NCI-H2107 (cell line): Measurements from ENCODE around the gene POLD4.
"Not testable (repeated sequence)": the region's sequence is repeated elsewhere in the genome, so short reads cannot be mapped to it uniquely, and the experiment has no call there.

Experiments
- DNase-seq: peaks from one replicate; lab custom pipeline; 2025; lab: John Stamatoyannopoulos, UW

Gene POLD4

GRCh38 chr11:67353317-67354074 is at the start of gene POLD4:
POLD4 (minus strand) TSS chr11:67353546; CDS start chr11:67353399, 147 bp downstream.
- DNase-seq, result peak; percentile 76

DNA sequence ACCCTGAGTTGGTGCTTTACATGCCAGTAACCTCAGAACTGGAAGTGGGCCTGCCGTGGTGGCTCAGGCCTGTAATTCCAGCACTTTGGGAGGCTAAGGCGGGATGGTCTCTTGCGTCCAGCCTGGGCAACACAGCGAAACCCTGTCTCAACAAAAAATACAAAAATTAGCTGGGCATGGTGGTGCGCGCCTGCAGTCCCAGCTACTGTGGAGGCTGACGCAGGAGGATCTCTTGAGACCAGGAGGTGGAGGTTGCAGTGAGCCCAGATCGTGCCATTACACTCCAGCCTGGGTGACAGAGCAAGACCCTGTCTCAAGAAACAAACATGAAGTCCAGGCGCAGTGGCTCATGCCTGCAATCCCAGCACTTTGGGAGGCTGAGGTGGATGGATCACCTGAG is 49.7 kb upstream of the POLD4 start:
- DNase-seq, result not testable (repeated sequence)

DNA sequence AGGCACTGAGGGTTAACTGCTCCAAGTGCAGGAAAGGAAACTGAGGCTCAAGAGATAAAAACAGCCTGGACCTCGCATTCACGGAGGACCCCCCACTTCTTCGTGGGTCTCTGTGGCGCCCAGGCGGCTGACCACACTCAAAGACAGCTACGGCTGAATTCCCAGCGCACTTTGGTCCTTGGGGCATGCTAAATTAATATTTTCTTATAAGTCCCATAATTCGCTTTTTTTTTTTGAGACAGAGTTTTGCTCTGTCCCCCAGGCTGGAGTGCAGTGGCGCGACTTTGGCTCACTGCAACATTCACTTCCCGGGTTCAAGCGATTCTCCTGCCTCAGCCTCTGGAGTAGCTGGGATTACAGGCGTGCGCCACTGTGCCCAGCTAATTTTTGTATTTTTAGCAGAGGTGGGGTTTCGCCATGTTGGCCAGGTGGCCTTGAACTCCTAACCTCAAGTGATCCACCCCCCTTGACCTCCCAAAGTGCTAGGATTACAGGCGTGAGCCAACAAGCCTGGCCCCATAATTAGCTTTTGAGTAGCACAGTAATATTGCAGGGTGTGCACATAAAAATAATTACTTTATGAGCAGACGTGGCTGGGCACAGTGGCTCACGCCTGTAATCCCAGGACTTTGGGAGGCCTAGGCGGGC is 49.0 kb upstream of the POLD4 start:
- DNase-seq, result not testable (repeated sequence)

GRCh38 chr11:67401495-67402191 is 48.3 kb upstream of the POLD4 start, which contains the start of gene PPP1CA:
PPP1CA (minus strand) TSS chr11:67401858; CDS start chr11:67401782, 76 bp downstream.
- peak; percentile 92 for DNase-seq

DNA sequence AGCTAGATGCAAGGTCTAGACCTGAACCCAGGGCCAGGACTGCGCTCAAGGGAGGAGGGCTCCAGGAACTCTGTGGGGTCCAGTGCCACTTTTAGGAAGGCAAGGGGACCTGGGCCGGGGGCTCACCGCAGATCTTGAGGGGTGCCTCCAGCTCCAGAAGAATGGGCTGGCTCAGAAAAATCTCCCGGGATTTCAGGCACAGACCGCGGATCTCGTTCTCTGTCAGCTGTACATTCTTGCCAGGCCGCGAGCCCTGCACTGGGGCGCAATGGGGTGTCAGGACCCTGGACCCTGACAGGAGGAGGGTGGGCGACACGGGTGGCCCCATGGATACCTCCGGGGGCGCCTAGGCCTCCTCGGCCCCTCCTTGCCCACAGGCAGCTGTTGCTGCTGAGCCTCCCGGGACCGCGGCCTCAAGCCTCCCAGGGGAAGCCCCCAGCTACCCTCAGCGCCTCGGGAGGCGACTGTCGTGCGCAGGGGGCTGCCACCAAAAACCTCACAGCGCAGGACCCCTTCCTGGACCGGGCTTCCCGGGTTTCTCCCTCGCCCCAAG is 47.7 kb upstream of the POLD4 start:
- DNase-seq, result no peak

DNA sequence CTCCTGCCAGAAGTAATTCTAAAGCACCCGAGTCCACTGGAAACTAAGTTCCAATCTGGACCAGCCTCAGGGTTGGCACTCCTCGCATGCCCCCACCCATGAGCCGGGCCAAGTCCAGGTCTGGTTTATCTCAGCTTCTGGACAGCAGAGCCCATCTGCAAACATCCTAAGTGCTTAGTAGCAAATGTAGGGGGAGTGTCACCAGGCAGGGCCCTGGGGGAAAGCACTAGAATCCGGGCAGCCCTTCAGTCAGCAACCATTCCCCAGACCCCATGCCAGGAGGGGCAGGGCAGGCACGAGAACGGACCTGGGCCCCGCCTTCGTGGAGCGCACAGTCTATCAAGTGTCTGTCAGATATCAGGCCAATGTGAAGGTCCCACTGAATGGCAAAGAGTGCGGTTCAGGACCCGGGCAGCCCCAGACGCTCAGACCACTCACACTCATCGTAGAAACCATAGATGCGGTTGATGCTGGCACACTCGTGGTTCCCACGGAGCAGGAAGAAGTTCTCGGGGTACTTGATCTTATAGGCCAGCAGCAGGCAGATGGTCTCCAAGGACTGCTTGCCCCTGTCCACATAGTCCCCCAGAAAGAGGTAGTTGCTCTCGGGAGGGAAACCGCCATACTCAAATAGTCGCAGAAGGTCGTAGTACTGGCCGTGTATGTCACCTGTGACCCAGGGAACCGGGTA is 47.0 kb upstream of the POLD4 start:
- no peak for DNase-seq

- DNase-seq, result no peak
These were observed 45.6 kb upstream of the POLD4 start for GRCh38 chr11:67398661-67399563.

DNA sequence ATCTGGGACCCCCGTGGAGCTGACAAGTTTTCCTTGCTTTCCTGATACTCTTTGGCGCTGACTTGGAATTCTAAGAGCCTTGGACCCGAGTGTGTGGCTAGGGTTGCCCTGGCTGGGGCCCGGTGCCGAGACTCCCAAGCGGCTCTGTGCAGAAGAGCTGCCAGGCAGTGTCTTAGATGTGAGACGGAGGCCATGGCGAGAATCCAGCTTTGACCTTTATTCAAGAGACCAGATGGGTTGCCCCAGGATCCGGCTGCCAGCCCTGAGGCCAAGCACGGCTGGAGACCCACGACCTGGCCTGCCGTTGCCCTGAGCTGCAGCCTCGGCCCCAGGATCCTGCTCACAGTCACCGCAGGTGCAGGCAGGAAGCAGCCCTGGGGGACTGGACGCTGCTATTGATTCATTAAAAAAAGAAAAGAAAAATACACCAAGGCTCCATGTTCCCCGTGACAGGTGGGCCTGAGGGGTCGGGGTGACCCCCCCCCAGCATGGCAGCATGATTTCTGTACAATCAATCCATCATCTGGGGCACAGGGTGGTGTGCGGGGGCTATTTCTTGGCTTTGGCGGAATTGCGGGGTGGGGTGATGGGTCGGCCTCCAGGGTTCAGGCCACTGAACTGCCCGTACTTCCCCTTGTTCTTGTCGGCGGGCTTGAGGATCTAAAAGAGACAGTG is 44.8 kb upstream of the POLD4 start:
- DNase-seq, result no peak

DNA sequence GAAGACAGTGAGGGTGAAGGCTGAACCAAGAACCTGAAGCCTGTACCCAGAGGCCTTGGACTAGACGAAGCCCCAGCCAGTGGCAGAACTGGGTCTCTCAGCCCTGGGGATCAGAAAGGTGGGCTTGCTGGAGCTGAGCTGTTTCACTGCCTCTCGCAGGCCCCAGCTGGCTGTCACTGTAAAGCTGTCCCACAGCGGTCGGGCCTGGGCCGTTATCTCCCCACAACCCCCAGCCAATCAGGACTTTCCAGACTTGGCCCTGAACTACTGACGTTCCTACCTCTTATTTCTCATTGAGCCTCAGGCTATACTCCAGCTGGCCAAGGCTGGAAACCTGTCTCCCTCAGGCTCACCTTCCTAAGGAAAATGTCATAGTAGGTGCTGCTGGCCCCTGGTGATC is 44.2 kb upstream of the POLD4 start:
- no peak for DNase-seq

GRCh38 chr11:67396587-67397389 is 43.4 kb upstream of the POLD4 start:
- no peak for DNase-seq

- no peak for DNase-seq
These were observed 42.9 kb upstream of the POLD4 start for GRCh38 chr11:67396259-67396581.

- no peak for DNase-seq
These were observed 42.4 kb upstream of the POLD4 start for GRCh38 chr11:67395555-67396258.

DNA sequence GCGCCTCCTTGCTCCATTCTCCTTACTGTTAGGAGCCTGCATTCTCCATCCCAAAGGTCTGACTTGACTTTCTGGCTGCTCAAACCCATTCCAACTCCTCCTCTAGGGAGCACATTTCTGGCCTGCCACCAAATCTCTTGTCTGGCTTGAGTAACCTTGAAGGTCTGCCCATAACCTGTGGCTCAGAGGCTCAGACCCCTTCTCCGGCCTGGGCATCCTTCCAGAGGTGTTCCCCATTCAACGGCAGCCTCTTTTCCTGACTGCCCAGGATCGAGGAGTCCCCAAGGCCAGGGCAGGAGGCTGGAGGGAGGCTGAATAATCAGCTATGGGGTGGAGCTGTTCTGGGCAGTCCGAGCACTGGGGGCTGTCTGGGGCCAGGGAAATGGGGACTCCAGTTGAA is 40.6 kb upstream of the POLD4 start:
- DNase-seq, result no peak

- no peak for DNase-seq
These were observed 40.1 kb upstream of the POLD4 start for GRCh38 chr11:67393437-67393836.

DNA sequence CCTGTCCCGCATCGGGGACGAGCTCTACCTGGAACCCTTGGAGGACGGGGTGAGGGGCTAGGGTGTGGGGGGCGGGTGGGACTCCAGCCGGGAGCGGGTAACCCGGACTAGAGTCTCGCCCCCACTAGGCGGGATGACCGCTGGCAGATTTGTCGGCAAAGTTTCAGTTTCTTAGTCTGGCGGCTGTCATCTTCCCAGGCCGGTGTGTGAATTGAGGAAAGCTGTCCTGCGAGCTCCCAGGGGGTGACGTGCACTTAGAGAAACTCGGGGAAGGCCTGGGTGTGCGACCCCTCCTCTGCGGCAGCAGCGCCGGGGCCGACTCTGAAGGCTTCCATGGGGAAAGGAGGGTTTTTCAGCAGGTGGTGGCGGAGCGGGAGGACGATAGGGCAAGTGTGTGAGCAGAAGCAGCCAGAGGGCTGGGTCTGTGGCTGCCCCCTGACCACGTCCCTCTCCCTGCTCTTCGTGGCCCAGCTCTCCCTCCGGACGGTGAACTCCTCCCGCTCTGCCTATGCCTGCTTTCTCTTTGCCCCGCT is 38.9 kb upstream of the POLD4 start:
- no peak for DNase-seq

GRCh38 chr11:67391304-67392182 is 38.2 kb upstream of the POLD4 start, which contains the start of gene RAD9A:
RAD9A (plus strand) TSS chr11:67391986; CDS start chr11:67392045, 59 bp downstream.
- DNase-seq, result peak; percentile 88

- DNase-seq, result no peak
These were observed 37.6 kb upstream of the POLD4 start for GRCh38 chr11:67390947-67391303.

- no peak for DNase-seq
These were observed 36.1 kb upstream of the POLD4 start for GRCh38 chr11:67389477-67389876.
